HL-60 (cell line): Measurements from ENCODE around the gene ABHD17A.
"Not testable (repeated sequence)": the region's sequence is repeated elsewhere in the genome, so short reads cannot be mapped to it uniquely, and the experiment has no call there.

Experiments used
- DNase-seq, 2 experiments: peaks; one replicate each; pipeline ENCODE4 v3.0.0-alpha.2; 2010 to 2020; ENCODE audit warnings: low read depth in 1 of 2, low spot score in 1 of 2
- H3K27ac ChIP-seq: fragments of 250-450 bp; sonication (Bioruptor Pico); replicated peaks from 2 replicates; pipeline ENCODE4 v1.5.1; 2020; ENCODE audit warnings: mild to moderate bottlenecking, moderate library complexity
- H3K27me3 ChIP-seq: fragments of 250-450 bp; sonication (Bioruptor Pico); 2 replicates; pipeline ENCODE4 v1.5.1; 2021; ENCODE audit warnings: mild to moderate bottlenecking, moderate library complexity; ENCODE audit not compliant: insufficient read depth, poor library complexity, severe bottlenecking
- H3K4me3 ChIP-seq: replicated peaks from 2 replicates; pipeline ENCODE4 v1.5.1; 2011; ENCODE audit warnings: mild to moderate bottlenecking, control low read depth, low read length; ENCODE audit not compliant: insufficient read depth
- CTCF ChIP-seq: IDR thresholded peaks from one replicate; pipeline ENCODE4 v1.5.1; 2011; ENCODE audit warnings: low read length, control low read depth, inconsistent platforms; ENCODE audit not compliant: insufficient read depth
- GABPA ChIP-seq: IDR thresholded peaks from 2 replicates; pipeline ENCODE4 v1.6.1; 2012; ENCODE audit warnings: low read depth
- POLR2AphosphoS5 ChIP-seq: IDR thresholded peaks from 2 replicates; pipeline ENCODE4 v1.6.1; 2012; ENCODE audit warnings: low read depth
- REST ChIP-seq: IDR thresholded peaks from 2 replicates; pipeline ENCODE4 v1.6.1; 2012; ENCODE audit warnings: low read depth; ENCODE audit not compliant: insufficient replicate concordance
- SPI1 ChIP-seq: IDR thresholded peaks from 2 replicates; pipeline ENCODE4 v1.6.1; 2012; ENCODE audit warnings: low read depth, mild to moderate bottlenecking, borderline replicate concordance

The ABHD17A gene

GRCh38 chr19:1883784-1884183 is 1.5 kb downstream of the ABHD17A start:
- Histone ChIP-seq H3K27ac (peak overlapping the region; percentile 77), H3K27me3 (no peaks in the 10 kb centered on the region), H3K4me3 (peak overlapping the region; percentile 93)
- peak in 1 of 2 experiments; percentile 55 for DNase-seq
- TF ChIP-seq SPI1: no peak
- TF ChIP-seq CTCF: no peak
- TF ChIP-seq REST: no peak

- no peaks in the 10 kb centered on the region for H3K27me3 ChIP-seq
- no peak overlapping the region for H3K4me3 ChIP-seq
- DNase-seq: no peak
- peak overlapping the region; percentile 77 for H3K27ac ChIP-seq
- no peak for TF ChIP-seq CTCF
- no peak for TF ChIP-seq POLR2AphosphoS5
Measured at GRCh38 chr19:1882786-1883692, 2.3 kb downstream of the ABHD17A start.

- H3K27ac ChIP-seq: peak overlapping the region; percentile 59
- TF ChIP-seq REST (no peak), POLR2AphosphoS5 (no peak), CTCF (no peak), GABPA (no peak), SPI1 (no peak)
Measured at GRCh38 chr19:1882089-1882785, 3.1 kb downstream of the ABHD17A start.

GRCh38 chr19:1881393-1882088 is 3.8 kb downstream of the ABHD17A start:
- H3K27me3 ChIP-seq, DNase-seq, H3K4me3 ChIP-seq: not testable (repeated sequence)
- H3K27ac ChIP-seq: peak overlapping the region; percentile 59

More at GRCh38 chr19:1882089-1882785, 3.1 kb downstream of the ABHD17A start:
- H3K27me3 ChIP-seq: no peaks in the 10 kb centered on the region
- no peak overlapping the region for H3K4me3 ChIP-seq
- DNase-seq: peak in 1 of 2 experiments; percentile 67
